ENCODE data around the gene OPHN1. TPM values are rescaled to one million over a fixed set of nuclear protein-coding genes. Genes with fewer than 3 reads are reported as not detected.
"Not testable (repeated sequence)": the region's sequence is repeated elsewhere in the genome, so short reads cannot be mapped to it uniquely, and the experiment has no call there.

Gene OPHN1
- total RNA-seq, 4 donors from 2014 or later: 2.3 to 10.8 (median 4.6) TPM

- no peak for ATAC-seq
- H3K36me3 ChIP-seq: no peaks in the 10 kb centered on the region
- H3K27me3 ChIP-seq: no peaks in the 10 kb centered on the region
- no peak overlapping the region for H3K4me3 ChIP-seq
- intact Hi-C loops (cut with DNase I; ENCODE audit: low total_unique reads) (no loop called here), in situ Hi-C loops (cut with MboI; ENCODE audit: low sequenced_read_pairs in 4 of 4) (no loop called here)
- DNase-seq: no peak
- no peaks in the 10 kb centered on the region for H3K4me1 ChIP-seq
- TF ChIP-seq POLR2A (IDR thresholded peaks at IDR 0.05): no peak
- TF ChIP-seq CTCF (IDR thresholded peaks at IDR 0.05 in 4 of 5, conservative IDR thresholded peaks at IDR 0.05 in 1 of 5): no peak
- H3K9me3 ChIP-seq: no peaks in the 10 kb centered on the region
- H3K27ac ChIP-seq: no peak overlapping the region
Observed at GRCh38 chrX:68387776-68388175, 45.5 kb downstream of the OPHN1 start.

- Histone ChIP-seq H3K36me3 (no peaks in the 10 kb centered on the region), H3K27me3 (no peaks in the 10 kb centered on the region), H3K9me3 (no peaks in the 10 kb centered on the region), H3K4me3 (no peak overlapping the region), H3K27ac (peak overlapping the region in 2 of 4 donors; percentile 26 to 43), H3K4me1 (no peaks in the 10 kb centered on the region)
- in situ Hi-C loops (cut with MboI; ENCODE audit: low sequenced_read_pairs in 4 of 4): no loop called here
- peak; percentile 41 to 42 for ATAC-seq
- intact Hi-C loops (cut with DNase I; ENCODE audit: low total_unique reads): no loop called here
- TF ChIP-seq POLR2A (IDR thresholded peaks at IDR 0.05) (no peak), CTCF (IDR thresholded peaks at IDR 0.05 in 4 of 5, conservative IDR thresholded peaks at IDR 0.05 in 1 of 5) (no peak)
- peak; percentile 4 to 22 for DNase-seq
Observed at GRCh38 chrX:68383540-68383939, 49.8 kb downstream of the OPHN1 start.

- H3K36me3 ChIP-seq; H3K27ac ChIP-seq; ATAC-seq; H3K4me3 ChIP-seq; H3K9me3 ChIP-seq; H3K4me1 ChIP-seq; in situ Hi-C loops (cut with MboI; ENCODE audit: low sequenced_read_pairs in 4 of 4); intact Hi-C loops (cut with DNase I; ENCODE audit: low total_unique reads); H3K27me3 ChIP-seq; DNase-seq: not testable (repeated sequence)
Observed at GRCh38 chrX:68377579-68377978, 55.7 kb downstream of the OPHN1 start.

GRCh38 chrX:68376373-68376772, 56.9 kb downstream of the OPHN1 start:
- Histone ChIP-seq H3K4me1 (no peaks in the 10 kb centered on the region), H3K9me3 (no peaks in the 10 kb centered on the region), H3K27ac (no peak overlapping the region), H3K36me3 (no peaks in the 10 kb centered on the region), H3K27me3 (no peaks in the 10 kb centered on the region), H3K4me3 (no peak overlapping the region)
- intact Hi-C loops (cut with DNase I; ENCODE audit: low total_unique reads): no loop called here
- ATAC-seq (no peak), DNase-seq (no peak)
- no peak for TF ChIP-seq CTCF (IDR thresholded peaks at IDR 0.05 in 4 of 5, conservative IDR thresholded peaks at IDR 0.05 in 1 of 5)
- no peak for TF ChIP-seq POLR2A (IDR thresholded peaks at IDR 0.05)
- in situ Hi-C loops (cut with MboI; ENCODE audit: low sequenced_read_pairs in 4 of 4): no loop called here

- intact Hi-C loops (cut with DNase I; ENCODE audit: low total_unique reads): no loop called here
- TF ChIP-seq CTCF (IDR thresholded peaks at IDR 0.05 in 4 of 5, conservative IDR thresholded peaks at IDR 0.05 in 1 of 5): no peak
- no peak for TF ChIP-seq POLR2A (IDR thresholded peaks at IDR 0.05)
- H3K4me3 ChIP-seq: no peak overlapping the region
- in situ Hi-C loops (cut with MboI; ENCODE audit: low sequenced_read_pairs in 4 of 4): no loop called here
- H3K36me3 ChIP-seq: no peaks in the 10 kb centered on the region
- no peaks in the 10 kb centered on the region for H3K4me1 ChIP-seq
- DNase-seq: no peak
- no peaks in the 10 kb centered on the region for H3K9me3 ChIP-seq
- no peak for ATAC-seq
- no peak overlapping the region for H3K27ac ChIP-seq
- H3K27me3 ChIP-seq: no peaks in the 10 kb centered on the region
Observed at GRCh38 chrX:68375803-68376202, 57.5 kb downstream of the OPHN1 start.
